ENCODE data around the gene HYAL3.
"Not testable (repeated sequence)": the region's sequence is repeated elsewhere in the genome, so short reads cannot be mapped to it uniquely, and the experiment has no call there.

HYAL3 gene

DNA sequence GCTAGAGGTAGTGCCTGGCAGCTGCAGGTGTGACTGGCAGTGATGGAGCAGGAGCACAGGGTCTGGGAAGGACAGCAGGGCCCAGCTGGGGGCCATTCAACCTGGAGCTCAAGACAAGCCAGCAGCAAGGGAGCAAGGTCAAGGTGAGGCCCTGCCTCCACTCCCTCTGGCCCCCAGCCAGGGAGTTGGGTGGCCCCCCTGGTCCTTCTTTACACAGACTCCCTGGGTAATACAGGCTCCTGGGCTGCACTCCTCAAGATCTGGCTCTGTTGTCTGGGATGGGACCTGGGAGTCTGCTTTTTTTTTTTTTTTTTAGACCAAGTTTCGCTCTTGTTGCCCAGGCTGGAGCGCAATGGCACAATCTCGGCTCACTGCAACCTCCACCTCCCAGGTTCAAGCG, 48.7 kb downstream of the HYAL3 start:
- no peak for TF ChIP-seq CTCF (IDR thresholded peaks at IDR 0.05; ENCODE audit: insufficient read depth, missing control alignments)
- FAIRE-seq (no peak), DNase-seq (ENCODE audit: insufficient read length, low spot score) (no peak)

DNA sequence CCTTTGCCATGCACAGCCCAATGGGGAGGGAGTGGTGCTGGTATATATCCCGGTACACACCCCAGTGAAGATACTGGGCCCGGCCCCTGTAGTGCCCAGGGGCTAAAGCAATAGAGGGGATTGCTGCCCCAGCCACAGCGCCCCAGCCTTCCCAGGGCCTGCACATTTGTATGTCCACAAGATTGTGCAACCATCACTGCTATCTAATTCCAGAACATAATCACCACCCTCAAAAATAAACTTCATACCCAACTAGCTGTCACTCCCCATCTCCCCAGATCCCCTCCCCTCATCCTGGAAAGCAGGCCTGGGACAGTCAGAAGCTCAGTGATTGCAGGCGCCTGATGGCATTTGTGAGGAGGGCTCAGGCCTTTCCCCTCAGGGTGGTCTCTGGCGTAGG, 49.7 kb downstream of the HYAL3 start:
- FAIRE-seq (no peak), DNase-seq (ENCODE audit: insufficient read length, low spot score) (no peak)
- TF ChIP-seq CTCF (IDR thresholded peaks at IDR 0.05; ENCODE audit: insufficient read depth, missing control alignments) = no peak

GRCh38 chr3:50248387-50248786, 50.8 kb downstream of the HYAL3 start:
- TF ChIP-seq CTCF (IDR thresholded peaks at IDR 0.05; ENCODE audit: insufficient read depth, missing control alignments) = no peak
- DNase-seq (ENCODE audit: insufficient read length, low spot score) = no peak
- FAIRE-seq = no peak

DNA sequence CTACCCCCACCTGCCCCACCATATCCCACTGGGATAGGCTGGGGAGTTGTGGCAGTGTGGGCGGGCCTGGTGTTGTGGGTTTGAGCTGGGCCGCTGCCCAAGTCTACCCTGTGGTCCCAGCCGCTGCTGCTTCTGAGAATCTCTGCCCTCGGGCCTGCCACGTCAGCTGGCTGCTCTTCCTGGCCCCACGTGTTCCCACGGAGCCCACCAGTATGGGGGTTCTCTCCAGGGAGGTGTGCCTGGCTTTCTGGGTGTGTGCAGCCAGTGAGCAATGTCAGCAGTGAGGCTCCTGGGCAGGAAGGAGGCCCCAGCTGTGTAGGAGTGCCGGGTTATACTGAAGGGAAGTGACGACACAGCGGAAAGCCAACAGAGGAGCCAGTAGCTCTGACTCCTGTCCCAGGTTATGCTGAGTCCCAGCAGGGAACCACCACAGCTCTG, 52.7 kb downstream of the HYAL3 start:
- TF ChIP-seq CTCF (IDR thresholded peaks at IDR 0.05; ENCODE audit: insufficient read depth, missing control alignments) = no peak
- no peak for DNase-seq (ENCODE audit: insufficient read length, low spot score)
- no peak for FAIRE-seq

- FAIRE-seq = no peak
- DNase-seq (ENCODE audit: insufficient read length, low spot score) = peak; percentile 93
- peak; percentile 87 for TF ChIP-seq CTCF (IDR thresholded peaks at IDR 0.05; ENCODE audit: insufficient read depth, missing control alignments)
Measured at GRCh38 chr3:50245831-50246516, 53.2 kb downstream of the HYAL3 start.

- no peak for DNase-seq (ENCODE audit: insufficient read length, low spot score)
- TF ChIP-seq CTCF (IDR thresholded peaks at IDR 0.05; ENCODE audit: insufficient read depth, missing control alignments) = no peak
- no peak for FAIRE-seq
Measured at GRCh38 chr3:50245251-50245745, 53.9 kb downstream of the HYAL3 start.

DNA sequence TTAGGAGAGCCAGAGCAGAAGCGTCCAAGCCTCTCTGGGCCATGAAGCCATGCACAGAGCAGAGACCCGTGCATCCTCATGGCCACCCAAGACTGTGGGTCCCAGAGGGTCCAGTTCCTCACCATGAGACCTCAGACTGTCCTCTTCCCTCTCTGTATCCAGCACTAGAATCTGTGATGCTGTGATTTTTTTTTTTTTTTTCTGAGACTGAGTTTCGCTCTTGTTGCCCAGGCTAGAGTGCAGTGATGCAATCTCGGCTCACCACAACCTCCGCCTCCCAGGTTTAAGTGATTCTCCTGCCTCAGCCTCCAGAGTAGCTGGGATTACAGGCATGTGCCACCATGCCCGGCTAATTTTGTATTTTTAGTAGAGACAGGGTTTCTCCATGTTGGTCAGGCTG, 54.4 kb downstream of the HYAL3 start:
- FAIRE-seq; DNase-seq (ENCODE audit: insufficient read length, low spot score): not testable (repeated sequence)
